Measurements from ENCODE around the gene RBX1. TPM values are rescaled to one million over a fixed set of nuclear protein-coding genes. Genes with fewer than 3 reads are reported as not detected.
"Not testable (repeated sequence)": the region's sequence is repeated elsewhere in the genome, so short reads cannot be mapped to it uniquely, and the experiment has no call there.

RBX1 gene
- total and polyA plus RNA-seq, 5 donors from 2014 or later, result 40.8 to 264 (median 213) TPM

DNA sequence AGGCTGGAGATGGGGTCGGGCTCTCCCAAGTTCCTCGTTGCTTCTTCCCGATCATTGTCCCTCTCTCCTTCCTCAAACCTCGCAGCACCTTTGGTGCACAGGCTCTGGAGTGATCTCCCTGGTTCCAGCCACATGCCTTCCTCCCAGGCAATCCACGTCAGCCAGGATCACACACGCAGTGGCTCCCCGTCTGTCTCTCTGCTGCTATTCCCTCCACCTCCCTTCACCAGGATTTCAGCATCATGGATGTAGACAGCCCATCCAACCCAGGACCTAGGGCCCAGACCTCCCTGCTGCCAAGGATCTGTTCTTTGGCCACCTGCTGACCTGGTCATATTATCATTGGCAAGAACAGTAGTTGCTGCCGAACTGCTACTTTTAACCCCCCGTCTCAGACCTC lies 40.1 kb downstream of the RBX1 start:
- Histone ChIP-seq H3K4me3 (ENCODE audit: low read depth, low read length) (no peak overlapping the region), H3K27me3 (ENCODE audit: control insufficient read depth, insufficient read depth, low read length) (no peaks in the 10 kb centered on the region), H3K27ac (ENCODE audit: insufficient read depth, low read length, poor library complexity, severe bottlenecking) (no peak overlapping the region), H3K9me3 (ENCODE audit: control insufficient read depth in 2 of 2, low read length in 2 of 2) (no peaks in the 10 kb centered on the region), H3K36me3 (ENCODE audit: control insufficient read depth, insufficient read depth, low read length) (no peaks in the 10 kb centered on the region), H3K4me1 (ENCODE audit: control insufficient read depth, insufficient read depth, low read length, poor library complexity, severe bottlenecking) (no peaks in the 10 kb centered on the region)
- Mint-ChIP-seq H3K27ac (peak overlapping the region in 2 of 3 donors; percentile 84 to 92), H3K9me3 (no peaks in the 10 kb centered on the region), H3K27me3 (peaks cover 6% of the 10 kb centered on the region), H3K4me3 (no peak overlapping the region), H3K36me3 (no peaks in the 10 kb centered on the region), H3K4me1 (peaks cover 0 to 6% (median 0%) of the 10 kb centered on the region in 4 donors)
- ATAC-seq (ENCODE audit: low read depth in 2 of 2) (no peak), DNase-seq (no peak)

DNA sequence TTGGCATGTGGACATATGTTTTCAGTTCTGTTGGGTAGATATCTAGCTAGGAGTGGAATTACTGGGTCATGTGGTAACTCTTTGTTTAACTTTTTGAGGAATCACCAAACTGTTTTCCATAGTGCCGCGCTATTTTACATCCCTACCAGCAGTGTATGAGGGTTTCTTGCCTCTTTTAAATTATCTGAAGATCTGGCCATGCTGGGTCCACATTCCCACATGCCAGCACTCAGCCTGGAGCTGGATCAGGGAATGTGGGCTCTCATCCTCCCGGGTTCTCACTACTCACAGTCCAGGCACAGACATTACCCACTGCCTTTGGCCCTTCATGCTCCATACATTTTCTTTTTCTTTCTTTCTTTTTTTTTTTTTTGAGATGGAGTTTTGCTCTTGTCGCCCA lies 44.6 kb downstream of the RBX1 start:
- Mint-ChIP-seq H3K4me3 (no peak overlapping the region), H3K27ac (no peak overlapping the region), H3K27me3 (peaks cover 6% of the 10 kb centered on the region), H3K9me3 (peaks cover 0 to 3% (median 0%) of the 10 kb centered on the region in 7 donors), H3K36me3 (no peaks in the 10 kb centered on the region), H3K4me1 (peaks cover 0 to 6% (median 0%) of the 10 kb centered on the region in 4 donors)
- H3K4me1 ChIP-seq (ENCODE audit: control insufficient read depth, insufficient read depth, low read length, poor library complexity, severe bottlenecking), result no peaks in the 10 kb centered on the region
- H3K27ac ChIP-seq (ENCODE audit: insufficient read depth, low read length, poor library complexity, severe bottlenecking), result no peak overlapping the region
- H3K36me3 ChIP-seq (ENCODE audit: control insufficient read depth, insufficient read depth, low read length), result no peaks in the 10 kb centered on the region
- H3K9me3 ChIP-seq (ENCODE audit: control insufficient read depth in 2 of 2, low read length in 2 of 2), result no peaks in the 10 kb centered on the region
- ATAC-seq (ENCODE audit: low read depth in 2 of 2) (no peak), DNase-seq (no peak)
- no peaks in the 10 kb centered on the region for H3K27me3 ChIP-seq (ENCODE audit: control insufficient read depth, insufficient read depth, low read length)
- no peak overlapping the region for H3K4me3 ChIP-seq (ENCODE audit: low read depth, low read length)

DNA sequence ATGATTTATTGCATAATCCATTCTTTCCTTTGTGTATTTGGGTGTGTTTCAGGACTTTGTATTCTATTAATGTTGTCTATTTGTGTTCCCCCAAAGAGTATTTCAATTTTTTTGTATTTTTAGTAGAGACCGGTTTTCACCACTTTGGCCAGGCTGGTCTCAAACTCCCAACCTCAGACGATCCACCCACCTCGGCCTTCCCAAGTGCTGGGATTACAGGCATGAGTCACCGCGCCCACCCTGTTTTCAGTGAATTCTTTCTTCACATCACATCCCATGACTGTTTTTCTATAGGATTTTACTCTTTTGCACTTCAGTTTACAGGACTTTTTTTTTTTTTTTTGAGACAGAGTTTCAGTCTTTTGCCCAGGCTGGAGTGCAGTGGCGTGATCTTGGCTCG lies 46.3 kb downstream of the RBX1 start:
- no peaks in the 10 kb centered on the region for H3K9me3 ChIP-seq (ENCODE audit: control insufficient read depth in 2 of 2, low read length in 2 of 2)
- ATAC-seq (ENCODE audit: low read depth in 2 of 2), result no peak
- no peaks in the 10 kb centered on the region for H3K4me1 Mint-ChIP-seq

DNA sequence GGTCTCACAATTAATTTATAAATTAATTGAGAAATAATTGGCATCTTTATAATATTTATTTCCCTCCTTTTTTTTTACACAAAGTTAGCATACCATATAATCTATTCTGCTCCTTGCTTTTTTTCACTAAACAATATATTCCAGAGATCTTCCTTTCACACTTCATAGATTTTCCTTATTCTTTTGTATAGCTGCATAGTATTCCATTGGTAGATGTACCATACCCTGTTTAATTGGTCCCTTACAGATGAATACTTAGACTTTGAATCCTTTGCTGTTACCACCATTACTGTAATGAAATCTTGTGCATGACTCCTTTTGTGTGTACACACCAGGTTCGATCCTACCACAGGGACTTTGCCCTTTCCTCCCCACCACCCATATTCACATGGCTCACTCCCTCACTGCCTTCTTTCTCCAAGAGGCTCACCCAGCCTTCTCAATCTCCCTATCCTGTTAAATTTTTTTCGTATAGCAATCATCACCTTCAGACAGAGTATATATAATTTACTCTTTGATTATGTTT lies 48.9 kb downstream of the RBX1 start:
- Histone ChIP-seq H3K27me3 (ENCODE audit: control insufficient read depth, insufficient read depth, low read length) (no peaks in the 10 kb centered on the region), H3K27ac (ENCODE audit: insufficient read depth, low read length, poor library complexity, severe bottlenecking) (no peak overlapping the region), H3K4me1 (ENCODE audit: control insufficient read depth, insufficient read depth, low read length, poor library complexity, severe bottlenecking) (no peaks in the 10 kb centered on the region), H3K36me3 (ENCODE audit: control insufficient read depth, insufficient read depth, low read length) (no peaks in the 10 kb centered on the region), H3K9me3 (ENCODE audit: control insufficient read depth in 2 of 2, low read length in 2 of 2) (no peaks in the 10 kb centered on the region), H3K4me3 (ENCODE audit: low read depth, low read length) (no peak overlapping the region)
- peaks cover 0 to 3% (median 0%) of the 10 kb centered on the region in 7 donors for H3K9me3 Mint-ChIP-seq
- H3K4me3 Mint-ChIP-seq, result no peak overlapping the region
- ATAC-seq (ENCODE audit: low read depth in 2 of 2) (no peak), DNase-seq (no peak)
- no peaks in the 10 kb centered on the region for H3K27me3 Mint-ChIP-seq
- no peaks in the 10 kb centered on the region for H3K4me1 Mint-ChIP-seq
- no peak overlapping the region for H3K27ac Mint-ChIP-seq
- no peaks in the 10 kb centered on the region for H3K36me3 Mint-ChIP-seq

More for the DNA sequence above, 46.3 kb downstream of the RBX1 start:
- Histone ChIP-seq H3K36me3 (ENCODE audit: control insufficient read depth, insufficient read depth, low read length) (no peaks in the 10 kb centered on the region), H3K27me3 (ENCODE audit: control insufficient read depth, insufficient read depth, low read length) (no peaks in the 10 kb centered on the region), H3K27ac (ENCODE audit: insufficient read depth, low read length, poor library complexity, severe bottlenecking) (no peak overlapping the region), H3K4me1 (ENCODE audit: control insufficient read depth, insufficient read depth, low read length, poor library complexity, severe bottlenecking) (no peaks in the 10 kb centered on the region), H3K4me3 (ENCODE audit: low read depth, low read length) (no peak overlapping the region)
- no peaks in the 10 kb centered on the region for H3K36me3 Mint-ChIP-seq
- peaks cover 6% of the 10 kb centered on the region for H3K27me3 Mint-ChIP-seq
- H3K27ac Mint-ChIP-seq, result no peak overlapping the region
- DNase-seq, result no peak
- H3K9me3 Mint-ChIP-seq, result peaks cover 0 to 3% (median 0%) of the 10 kb centered on the region in 7 donors
- H3K4me3 Mint-ChIP-seq, result no peak overlapping the region

DNA sequence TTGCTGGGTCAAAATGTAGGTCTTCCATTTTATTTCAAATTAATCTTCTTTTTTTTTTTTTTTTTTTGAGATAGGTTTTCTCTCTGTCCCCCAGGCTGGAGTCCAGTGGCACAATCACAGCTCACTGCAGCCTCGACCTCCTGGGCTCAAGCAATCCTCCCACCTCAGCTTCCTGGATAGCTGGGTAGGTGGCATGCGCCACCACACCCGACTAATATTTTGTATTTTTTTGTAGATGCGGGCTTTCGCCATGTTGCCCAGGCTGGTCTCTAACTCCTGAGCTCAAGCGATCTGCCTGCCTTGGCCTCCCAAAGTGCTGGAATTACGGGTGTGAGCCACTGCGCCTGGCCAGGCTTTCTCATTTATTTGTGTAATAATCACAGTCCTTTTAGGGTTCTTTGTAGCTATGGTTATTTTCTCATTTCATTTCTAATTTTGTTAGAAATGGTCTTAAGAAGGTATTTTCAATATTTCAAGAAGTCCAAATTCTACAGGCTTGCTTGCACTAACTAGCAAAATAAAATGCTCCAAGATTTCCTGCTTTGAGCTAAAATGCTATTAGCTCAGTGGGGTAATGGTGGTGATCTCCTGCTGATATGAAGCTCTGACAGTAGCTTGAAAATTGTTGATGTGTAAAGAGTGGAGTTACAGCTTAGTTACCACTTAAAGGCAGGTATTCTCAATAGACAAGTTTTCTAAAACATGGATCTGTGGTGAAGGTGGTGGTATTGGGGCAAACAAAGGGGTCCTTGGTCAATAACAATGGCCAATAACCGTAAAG lies 50.0 kb downstream of the RBX1 start:
- no peaks in the 10 kb centered on the region for H3K36me3 ChIP-seq (ENCODE audit: control insufficient read depth, insufficient read depth, low read length)
- H3K4me3 ChIP-seq (ENCODE audit: low read depth, low read length), result no peak overlapping the region
- no peaks in the 10 kb centered on the region for H3K4me1 ChIP-seq (ENCODE audit: control insufficient read depth, insufficient read depth, low read length, poor library complexity, severe bottlenecking)
- H3K36me3 Mint-ChIP-seq, result no peaks in the 10 kb centered on the region
- H3K27ac ChIP-seq (ENCODE audit: insufficient read depth, low read length, poor library complexity, severe bottlenecking), result no peak overlapping the region
- H3K9me3 ChIP-seq (ENCODE audit: control insufficient read depth in 2 of 2, low read length in 2 of 2), result no peaks in the 10 kb centered on the region
- DNase-seq (no peak), ATAC-seq (ENCODE audit: low read depth in 2 of 2) (no peak)
- no peak overlapping the region for H3K27ac Mint-ChIP-seq
- H3K27me3 Mint-ChIP-seq, result no peaks in the 10 kb centered on the region
- H3K4me1 Mint-ChIP-seq, result no peaks in the 10 kb centered on the region
- no peak overlapping the region for H3K4me3 Mint-ChIP-seq
- peaks cover 0 to 3% (median 0%) of the 10 kb centered on the region in 7 donors for H3K9me3 Mint-ChIP-seq
- H3K27me3 ChIP-seq (ENCODE audit: control insufficient read depth, insufficient read depth, low read length), result no peaks in the 10 kb centered on the region

DNA sequence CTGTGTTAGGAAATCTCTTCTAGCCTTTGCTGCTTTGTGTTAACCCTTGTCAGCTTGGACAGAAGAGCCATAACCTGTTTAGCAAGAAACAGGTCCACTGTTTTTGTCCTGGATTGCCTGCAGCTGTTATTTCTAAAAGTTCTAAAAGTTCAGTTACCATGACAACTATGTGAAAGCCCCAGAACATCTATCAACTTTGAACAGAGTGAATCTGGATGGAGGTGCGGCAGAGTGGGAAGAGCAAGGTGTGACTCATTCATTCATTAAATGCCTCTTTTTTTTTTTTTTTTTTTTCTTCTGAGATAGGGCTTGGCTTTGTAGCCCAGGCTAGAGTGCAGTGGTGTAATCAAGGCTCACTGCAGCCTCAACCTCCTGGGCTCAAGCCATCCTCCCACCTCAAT lies 50.5 kb downstream of the RBX1 start:
- ATAC-seq (ENCODE audit: low read depth in 2 of 2), result no peak
- no peaks in the 10 kb centered on the region for H3K27me3 ChIP-seq (ENCODE audit: control insufficient read depth, insufficient read depth, low read length)

DNA sequence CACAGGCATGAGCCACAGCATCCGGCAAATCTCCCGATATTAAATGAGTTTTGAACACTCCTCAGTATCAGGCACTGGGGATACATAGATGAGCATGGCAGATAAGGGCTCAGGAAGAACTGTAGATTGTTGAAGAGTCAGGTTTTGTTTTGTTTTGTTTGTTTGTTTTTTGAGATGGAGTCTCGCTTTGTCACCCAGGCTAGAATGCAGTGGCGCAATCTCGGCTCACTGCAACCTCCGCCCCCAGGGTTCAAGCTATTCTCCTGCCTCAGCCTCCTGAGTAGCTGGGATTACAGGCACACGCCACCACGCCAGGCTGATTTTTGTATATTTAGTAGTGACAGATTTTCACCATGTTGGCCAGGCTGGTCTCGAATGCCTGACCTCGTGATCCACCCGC lies 51.2 kb downstream of the RBX1 start:
- not testable (repeated sequence) for H3K36me3 ChIP-seq (ENCODE audit: control insufficient read depth, insufficient read depth, low read length); H3K4me3 ChIP-seq (ENCODE audit: low read depth, low read length); H3K4me1 Mint-ChIP-seq; H3K27me3 ChIP-seq (ENCODE audit: control insufficient read depth, insufficient read depth, low read length); H3K27me3 Mint-ChIP-seq; H3K4me3 Mint-ChIP-seq; H3K9me3 ChIP-seq (ENCODE audit: control insufficient read depth in 2 of 2, low read length in 2 of 2); H3K27ac ChIP-seq (ENCODE audit: insufficient read depth, low read length, poor library complexity, severe bottlenecking); H3K4me1 ChIP-seq (ENCODE audit: control insufficient read depth, insufficient read depth, low read length, poor library complexity, severe bottlenecking); H3K9me3 Mint-ChIP-seq; H3K36me3 Mint-ChIP-seq; DNase-seq; ATAC-seq (ENCODE audit: low read depth in 2 of 2); H3K27ac Mint-ChIP-seq

More for the DNA sequence above, 50.5 kb downstream of the RBX1 start:
- Histone ChIP-seq H3K4me3 (ENCODE audit: low read depth, low read length) (no peak overlapping the region), H3K9me3 (ENCODE audit: control insufficient read depth in 2 of 2, low read length in 2 of 2) (no peaks in the 10 kb centered on the region), H3K27ac (ENCODE audit: insufficient read depth, low read length, poor library complexity, severe bottlenecking) (no peak overlapping the region), H3K36me3 (ENCODE audit: control insufficient read depth, insufficient read depth, low read length) (no peaks in the 10 kb centered on the region), H3K4me1 (ENCODE audit: control insufficient read depth, insufficient read depth, low read length, poor library complexity, severe bottlenecking) (no peaks in the 10 kb centered on the region)
- no peak for DNase-seq
- H3K27me3 Mint-ChIP-seq, result no peaks in the 10 kb centered on the region
- H3K27ac Mint-ChIP-seq, result no peak overlapping the region
- peaks cover 0 to 3% (median 0%) of the 10 kb centered on the region in 7 donors for H3K9me3 Mint-ChIP-seq
- no peaks in the 10 kb centered on the region for H3K4me1 Mint-ChIP-seq
- H3K4me3 Mint-ChIP-seq, result no peak overlapping the region
- H3K36me3 Mint-ChIP-seq, result no peaks in the 10 kb centered on the region

DNA sequence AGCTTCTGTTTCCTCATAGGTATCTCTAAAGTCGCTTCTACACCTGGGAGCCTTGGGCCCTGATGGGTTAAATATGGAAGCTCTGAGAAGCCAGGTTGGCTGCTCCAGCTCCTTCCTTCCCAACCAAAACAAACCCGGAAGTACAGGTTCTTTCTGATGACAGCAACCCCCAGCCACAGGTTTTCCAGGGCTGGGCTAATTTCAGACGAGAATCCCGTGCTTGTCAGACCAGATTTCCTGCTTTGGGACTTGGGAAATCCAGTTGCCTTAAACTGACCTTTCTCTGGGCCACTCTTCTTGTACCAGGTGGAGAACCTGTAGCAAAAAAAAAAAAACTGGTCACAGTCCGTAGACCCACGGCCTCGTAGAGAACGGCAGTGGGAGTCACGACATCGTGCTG lies 51.9 kb downstream of the RBX1 start:
- Histone ChIP-seq H3K27ac (ENCODE audit: insufficient read depth, low read length, poor library complexity, severe bottlenecking) (no peak overlapping the region), H3K9me3 (ENCODE audit: control insufficient read depth in 2 of 2, low read length in 2 of 2) (no peaks in the 10 kb centered on the region), H3K4me1 (ENCODE audit: control insufficient read depth, insufficient read depth, low read length, poor library complexity, severe bottlenecking) (no peaks in the 10 kb centered on the region), H3K36me3 (ENCODE audit: control insufficient read depth, insufficient read depth, low read length) (no peaks in the 10 kb centered on the region), H3K27me3 (ENCODE audit: control insufficient read depth, insufficient read depth, low read length) (no peaks in the 10 kb centered on the region), H3K4me3 (ENCODE audit: low read depth, low read length) (no peak overlapping the region)
- H3K9me3 Mint-ChIP-seq, result peaks cover 0 to 3% (median 0%) of the 10 kb centered on the region in 7 donors
- no peak overlapping the region for H3K4me3 Mint-ChIP-seq
- no peaks in the 10 kb centered on the region for H3K27me3 Mint-ChIP-seq
- H3K4me1 Mint-ChIP-seq, result no peaks in the 10 kb centered on the region
- DNase-seq (no peak), ATAC-seq (ENCODE audit: low read depth in 2 of 2) (no peak)
- H3K27ac Mint-ChIP-seq, result no peak overlapping the region
- no peaks in the 10 kb centered on the region for H3K36me3 Mint-ChIP-seq

Measured in CD4-positive, CD25-positive, alpha-beta regulatory T cell (primary cell).